Central memory CD4-positive, alpha-beta T cell (primary cell): ENCODE data around the gene ITFG2.
"Not testable (repeated sequence)": the region's sequence is repeated elsewhere in the genome, so short reads cannot be mapped to it uniquely, and the experiment has no call there.

Source experiments
- DNase-seq: peaks from one replicate; pipeline ENCODE4 v3.0.0; 2022
- total RNA-seq, 3 experiments: gene quantifications; one replicate each; lab custom pipeline; 2026; lab: John Stamatoyannopoulos, UW

The ITFG2 gene
- 26.6 to 57.1 (median 43.4) reads per million in 3 experiments for total RNA-seq

- peak; percentile 96 for DNase-seq
Measured at GRCh38 chr12:2812290-2813213, at the start of gene ITFG2. TSS of gene ITFG2 (plus strand) at chr12:2812668. CDS start at chr12:2812761, 93 bp downstream.

- no peak for DNase-seq
Measured at GRCh38 chr12:2764398-2764797, 48.1 kb upstream of the ITFG2 start.

DNA sequence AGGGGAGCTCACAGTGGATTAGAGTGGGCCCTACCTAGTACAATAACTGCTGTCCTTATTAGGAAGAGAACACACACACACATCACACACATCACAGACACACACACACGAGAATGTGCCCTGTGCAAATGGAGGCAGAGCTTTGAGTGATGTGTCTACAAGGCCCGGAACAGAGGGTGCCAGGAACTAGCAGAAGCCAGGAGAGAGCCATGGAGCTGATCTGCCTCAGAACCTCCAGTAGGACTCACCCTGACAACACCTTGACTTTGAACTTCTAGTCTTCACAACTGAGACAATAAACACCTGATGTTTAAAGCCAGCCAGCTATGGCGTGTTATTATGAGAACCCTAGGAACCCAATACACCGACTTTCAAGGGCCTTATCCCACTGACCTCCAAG lies 47.4 kb upstream of the ITFG2 start:
- DNase-seq: no peak

GRCh38 chr12:2765608-2766007 lies 46.9 kb upstream of the ITFG2 start:
- DNase-seq: no peak

DNA sequence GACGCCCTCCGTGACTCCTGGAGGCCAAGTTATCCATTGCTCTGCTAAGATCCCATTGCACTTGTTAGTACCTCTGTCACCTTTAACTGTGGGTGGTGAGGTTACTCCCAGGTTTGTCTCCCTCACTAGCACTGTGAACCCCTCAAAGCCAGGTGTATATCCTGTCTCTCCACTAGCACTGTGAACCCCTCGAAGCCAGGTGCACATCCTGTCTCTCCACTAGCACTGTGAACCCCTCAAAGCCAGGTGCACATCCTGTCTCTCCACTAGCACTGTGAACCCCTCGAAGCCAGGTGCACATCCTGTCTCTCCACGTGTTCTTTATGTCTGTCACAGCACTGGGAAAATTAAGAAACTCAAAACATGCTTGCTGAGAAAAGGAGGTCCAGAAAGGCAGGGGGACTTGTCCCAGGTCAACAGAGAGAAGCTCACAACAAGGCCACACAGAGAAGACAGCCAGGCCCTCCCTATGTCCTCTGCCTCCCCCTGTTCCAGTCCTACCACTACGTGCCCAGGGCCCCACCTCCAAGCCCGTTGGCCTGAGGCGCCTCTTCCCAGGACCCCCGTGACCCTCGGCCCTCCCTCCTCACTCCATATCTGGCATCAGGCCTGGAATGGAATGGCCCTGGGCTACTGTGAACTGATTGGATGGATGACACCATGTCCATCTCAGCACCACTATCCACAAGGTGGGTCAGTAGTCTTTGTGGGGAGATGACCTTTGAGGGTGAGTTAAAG lies 44.1 kb upstream of the ITFG2 start:
- DNase-seq: no peak

DNA sequence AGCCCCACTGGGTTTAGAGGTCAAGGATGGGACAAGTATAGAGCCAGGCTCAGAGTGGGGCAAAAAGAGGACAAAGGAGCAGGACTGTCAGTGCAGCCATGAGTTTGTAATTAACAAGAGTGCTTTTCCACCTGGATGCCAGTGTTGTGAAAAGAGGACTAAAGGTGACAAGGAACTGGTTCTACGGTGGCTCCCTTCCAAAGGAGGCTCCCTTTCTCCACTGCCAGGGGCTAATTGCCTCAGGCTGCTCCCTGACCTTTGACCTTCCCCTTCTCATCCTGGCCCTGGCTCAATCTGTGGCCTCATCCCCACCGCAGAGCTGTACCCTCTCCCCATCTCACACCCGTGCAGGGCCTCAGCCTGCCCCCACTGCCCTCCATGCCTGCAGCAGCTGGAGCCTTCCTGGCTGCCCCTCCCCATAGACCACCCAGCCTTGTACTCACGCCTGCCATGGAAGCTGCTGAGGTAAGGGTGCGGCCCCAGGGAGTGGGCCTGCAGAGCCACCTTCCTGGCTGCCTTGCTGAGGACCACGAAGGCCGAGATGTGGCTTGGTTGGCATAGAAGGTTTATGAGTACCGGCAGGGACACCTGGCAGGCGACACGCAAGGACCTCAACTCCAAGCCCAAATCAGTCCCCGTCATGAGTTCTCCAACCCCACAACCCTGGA lies 42.5 kb upstream of the ITFG2 start:
- no peak for DNase-seq

- DNase-seq: not testable (repeated sequence)
Measured at GRCh38 chr12:2770544-2770943, 41.9 kb upstream of the ITFG2 start.

- no peak for DNase-seq
Measured at GRCh38 chr12:2772370-2772769, 40.1 kb upstream of the ITFG2 start.

DNA sequence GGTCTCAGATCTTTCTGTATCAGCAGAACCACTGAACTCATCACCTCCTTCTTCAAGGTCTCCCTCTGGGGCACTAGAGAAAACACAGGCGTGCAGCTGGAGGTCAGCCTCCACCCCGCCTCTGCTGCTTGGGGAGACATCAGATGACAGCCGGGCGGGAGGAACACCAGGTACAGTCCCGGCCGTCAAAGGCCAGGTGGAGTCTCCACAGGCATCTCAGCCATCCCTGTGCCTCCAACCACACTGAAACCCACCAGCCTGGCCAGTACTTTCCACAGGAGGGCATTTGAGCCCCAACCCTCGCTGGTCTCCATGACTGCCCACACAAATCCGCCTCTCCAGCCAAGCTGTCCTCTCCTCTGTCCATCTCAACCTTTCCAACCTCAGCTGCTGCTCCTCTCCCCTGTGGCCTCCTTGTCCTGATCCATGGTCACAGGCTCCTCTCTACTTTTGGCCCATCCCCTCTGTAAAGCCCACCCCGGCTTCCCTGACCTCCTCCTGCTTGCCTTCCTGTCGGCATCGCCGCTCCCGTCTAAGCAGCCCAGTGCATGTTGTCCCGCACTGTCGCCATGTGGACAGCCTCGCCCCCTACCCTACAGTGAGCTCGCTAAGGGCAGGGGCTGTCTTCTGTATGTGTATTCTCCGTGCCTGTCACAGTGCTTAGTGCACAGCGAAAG lies 39.1 kb upstream of the ITFG2 start:
- DNase-seq: no peak

DNA sequence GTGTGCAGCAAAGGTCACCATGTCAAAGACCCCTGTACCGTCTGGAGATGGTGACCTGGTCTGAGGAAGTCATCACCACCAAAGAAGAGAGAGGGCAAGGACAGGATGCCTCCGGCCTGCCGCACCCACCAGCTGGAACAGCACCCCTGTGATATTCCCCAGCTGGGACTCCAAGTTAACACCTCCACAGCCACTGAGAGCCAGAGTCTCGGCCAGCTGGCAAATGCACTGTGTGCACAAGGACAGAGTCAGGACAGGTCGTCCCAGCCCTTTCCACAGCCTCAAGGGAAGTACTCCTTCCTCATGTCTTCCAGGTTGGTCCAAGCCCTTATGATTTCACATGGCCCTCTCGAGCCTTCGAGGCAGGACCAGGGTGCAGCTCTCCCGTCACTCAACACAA lies 37.0 kb upstream of the ITFG2 start:
- DNase-seq: no peak

DNA sequence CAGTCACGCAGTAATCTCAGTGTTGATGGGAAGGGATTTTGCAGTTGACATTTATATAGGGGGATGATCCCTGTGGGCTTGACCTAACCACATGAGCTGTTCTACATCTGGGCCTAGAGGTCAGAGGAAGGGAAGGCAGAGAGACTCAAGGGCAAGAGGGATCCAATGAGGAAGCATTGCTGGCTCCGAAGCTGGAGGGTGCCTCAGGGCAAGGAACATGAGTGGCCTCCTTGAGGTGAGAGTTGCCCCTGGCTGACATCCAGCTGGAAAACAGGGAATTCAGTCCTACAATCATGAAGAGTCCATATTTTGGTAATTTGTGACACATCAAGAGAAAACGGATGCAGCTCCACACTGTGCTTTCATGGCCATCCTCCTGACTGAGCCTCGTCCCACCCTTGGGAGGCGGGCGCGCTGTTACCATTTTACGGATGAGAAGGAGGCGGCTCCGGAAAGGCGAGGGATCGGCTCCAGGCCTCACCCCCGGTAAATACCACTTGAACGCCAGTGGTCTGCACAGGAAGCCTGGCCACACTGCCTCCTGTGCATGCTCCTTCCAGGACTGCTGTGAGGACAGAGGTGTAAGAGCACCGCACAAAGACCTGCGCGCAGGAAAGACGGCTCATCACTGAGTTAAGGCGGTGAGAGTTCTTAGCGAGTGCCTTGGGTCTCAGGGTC lies 36.2 kb upstream of the ITFG2 start:
- no peak for DNase-seq

DNA sequence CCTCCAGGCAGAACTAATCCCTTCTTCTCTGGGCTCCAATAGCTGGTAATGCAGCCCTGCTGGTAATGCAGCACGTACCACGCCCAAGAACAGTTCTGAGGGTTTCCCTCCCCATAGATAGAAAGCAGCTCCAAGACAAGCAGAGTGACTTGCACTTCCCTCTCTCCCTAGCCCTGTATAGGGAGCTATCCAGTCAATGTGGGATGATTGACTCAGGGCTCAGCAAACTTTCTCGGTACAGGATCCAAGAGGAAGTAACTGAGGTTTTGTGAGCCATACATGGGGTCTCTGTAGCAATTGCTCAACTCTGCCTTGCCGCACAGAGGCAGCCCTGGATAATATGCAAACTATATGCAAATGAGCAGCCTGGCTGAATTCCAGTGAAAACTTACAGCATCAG lies 33.2 kb upstream of the ITFG2 start:
- no peak for DNase-seq

DNA sequence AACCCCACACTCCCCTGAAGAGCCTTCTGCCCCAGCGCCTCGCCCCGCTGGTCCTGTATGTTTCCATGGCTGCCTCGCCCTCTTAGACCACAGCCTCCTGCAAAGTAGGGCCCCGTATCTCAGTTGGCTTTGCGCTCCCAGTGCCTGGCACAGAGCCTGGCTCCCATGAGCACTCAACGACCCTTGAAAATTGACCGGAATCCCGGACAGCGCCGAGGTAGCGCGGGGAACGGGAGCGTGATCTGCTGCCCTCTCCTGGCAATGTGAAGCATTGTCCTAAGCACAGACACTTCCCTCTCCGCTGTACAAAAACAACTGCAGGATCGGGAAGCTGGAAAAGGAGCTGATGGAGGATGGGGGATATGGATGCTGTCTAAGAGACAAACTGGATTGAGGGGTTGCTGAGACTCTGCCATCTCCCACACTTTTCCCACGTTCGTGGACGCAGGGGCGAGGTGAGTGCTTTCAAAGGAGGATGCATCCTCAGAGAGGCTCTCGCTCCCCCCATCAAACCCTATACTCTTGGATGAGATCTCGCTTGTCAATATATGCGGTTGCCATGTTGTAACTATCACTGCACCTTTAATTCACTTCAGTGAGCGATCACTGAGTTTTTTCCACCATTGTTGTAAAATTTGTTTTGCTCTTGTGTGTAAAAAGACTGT lies 28.4 kb upstream of the ITFG2 start:
- DNase-seq: peak; percentile 36

DNA sequence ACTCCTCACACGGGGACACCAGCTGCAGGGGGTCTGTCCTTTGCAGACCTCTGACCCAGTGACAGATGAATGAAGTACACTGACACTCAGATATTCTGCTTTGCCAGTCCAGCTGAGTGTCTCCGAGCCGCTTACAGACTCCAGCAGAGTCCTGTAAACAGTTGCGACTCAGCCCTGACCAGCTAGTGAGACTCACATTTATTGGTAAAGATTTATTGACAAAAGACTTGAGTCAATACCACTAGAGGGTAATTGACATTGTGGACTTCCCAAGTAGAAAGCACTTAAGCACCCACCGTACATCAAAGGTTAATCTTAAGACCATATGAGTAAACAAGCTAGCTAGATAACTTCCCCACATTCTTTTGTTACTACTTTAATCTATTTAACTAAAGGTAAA lies 27.5 kb upstream of the ITFG2 start:
- no peak for DNase-seq

DNA sequence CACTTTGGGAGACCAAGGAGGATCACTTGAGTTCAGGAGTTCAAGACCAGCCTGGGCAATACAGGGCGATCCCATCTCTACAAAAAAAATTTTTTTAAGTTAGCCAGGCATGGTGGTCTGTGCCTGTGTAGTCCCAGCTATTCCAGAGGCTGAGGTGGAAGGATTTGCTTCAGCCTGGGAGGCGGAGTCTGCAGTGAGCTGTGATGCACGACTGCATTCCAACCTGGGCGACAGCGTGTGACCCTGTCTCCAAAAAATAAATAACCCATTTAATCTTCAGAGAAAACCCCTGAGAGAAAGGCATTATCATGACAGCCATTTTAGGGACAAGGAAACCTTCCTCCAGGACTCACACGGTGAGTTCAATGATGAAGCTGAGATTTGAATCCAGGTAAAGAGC lies 21.4 kb upstream of the ITFG2 start:
- no peak for DNase-seq

DNA sequence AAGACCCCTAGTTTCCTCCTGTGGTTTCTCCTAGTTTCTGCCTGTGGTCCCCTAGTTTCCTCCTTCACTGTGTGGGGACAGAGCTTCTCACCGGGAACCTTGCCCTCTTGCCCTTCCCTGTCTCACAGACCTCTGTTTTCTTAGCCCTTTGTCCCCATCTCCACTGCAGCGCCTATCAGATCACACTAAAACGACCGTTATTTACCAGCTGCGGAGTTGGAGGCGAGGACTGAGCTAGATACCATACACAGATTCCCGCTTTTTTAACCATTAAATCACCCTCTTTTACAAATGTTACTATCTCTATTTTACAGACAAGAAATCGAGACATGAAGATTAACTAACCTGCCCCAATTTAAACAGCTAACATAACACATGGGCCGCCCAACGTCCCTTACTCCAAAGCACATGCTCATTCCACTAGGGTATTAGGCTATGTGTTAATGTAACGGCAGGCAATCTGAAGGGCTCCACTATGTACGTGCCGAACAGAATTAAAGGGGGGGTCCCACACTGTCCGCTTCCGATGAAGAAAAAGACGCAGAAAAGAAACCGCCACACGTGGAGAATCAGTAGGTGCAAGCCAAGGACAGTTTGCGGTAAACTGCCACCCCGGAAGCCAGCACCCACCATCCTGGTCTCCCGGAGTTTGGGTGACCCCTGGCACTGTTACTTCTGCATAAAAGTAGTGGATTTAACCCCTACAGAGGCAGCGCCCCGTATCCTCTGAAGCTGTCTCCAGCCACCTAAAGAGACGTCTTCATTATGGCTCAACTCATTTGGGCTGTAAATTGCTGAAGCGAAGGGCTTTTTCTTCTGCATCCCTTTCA lies 19.6 kb upstream of the ITFG2 start:
- no peak for DNase-seq

DNA sequence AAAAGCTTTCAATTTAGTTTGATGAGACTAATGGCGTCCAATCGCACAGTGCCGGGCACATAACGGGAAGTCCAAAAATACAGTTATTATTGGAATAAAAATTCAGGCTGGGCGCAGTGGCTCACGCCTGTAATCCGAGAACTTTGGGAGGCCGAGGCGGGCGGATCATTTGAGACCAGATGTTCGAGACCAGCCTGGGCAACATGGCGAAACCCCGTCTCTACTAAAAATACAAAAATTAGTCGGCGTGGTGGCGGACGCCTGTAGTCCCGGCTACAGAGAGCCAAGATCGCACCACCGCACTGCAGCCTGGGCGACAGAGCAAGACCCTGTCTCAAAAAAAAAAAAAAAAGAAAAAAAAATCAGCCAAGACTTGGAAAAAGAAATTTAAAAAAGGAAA lies 18.9 kb upstream of the ITFG2 start:
- no peak for DNase-seq

DNA sequence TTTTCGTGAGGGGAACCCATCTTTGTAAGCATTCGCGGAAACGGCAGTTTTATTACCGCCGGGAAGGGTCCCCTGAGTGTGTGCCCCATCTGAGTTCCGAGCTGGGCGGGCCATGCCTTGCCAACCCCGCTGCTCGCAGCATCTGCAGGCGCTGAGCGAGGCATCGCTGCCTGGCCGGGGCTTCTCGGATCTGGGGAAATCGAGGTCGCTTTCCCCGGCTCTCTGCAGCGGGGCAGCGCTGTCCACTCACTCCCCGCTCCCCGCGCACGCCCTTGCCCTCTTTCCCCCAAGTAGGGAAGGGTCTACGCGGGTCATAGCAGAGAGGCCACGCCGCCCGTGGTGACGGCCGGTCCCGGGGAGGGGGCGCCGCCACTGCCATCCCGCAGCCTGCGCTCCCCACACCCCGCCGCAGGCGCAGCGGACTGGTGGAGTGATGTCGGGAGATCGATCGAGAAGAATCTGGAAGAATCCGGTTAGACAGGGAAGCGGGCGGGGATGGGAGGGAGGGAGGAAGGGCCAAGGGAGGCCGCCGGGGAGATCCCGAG lies 18.2 kb upstream of the ITFG2 start:
- peak; percentile 21 for DNase-seq

DNA sequence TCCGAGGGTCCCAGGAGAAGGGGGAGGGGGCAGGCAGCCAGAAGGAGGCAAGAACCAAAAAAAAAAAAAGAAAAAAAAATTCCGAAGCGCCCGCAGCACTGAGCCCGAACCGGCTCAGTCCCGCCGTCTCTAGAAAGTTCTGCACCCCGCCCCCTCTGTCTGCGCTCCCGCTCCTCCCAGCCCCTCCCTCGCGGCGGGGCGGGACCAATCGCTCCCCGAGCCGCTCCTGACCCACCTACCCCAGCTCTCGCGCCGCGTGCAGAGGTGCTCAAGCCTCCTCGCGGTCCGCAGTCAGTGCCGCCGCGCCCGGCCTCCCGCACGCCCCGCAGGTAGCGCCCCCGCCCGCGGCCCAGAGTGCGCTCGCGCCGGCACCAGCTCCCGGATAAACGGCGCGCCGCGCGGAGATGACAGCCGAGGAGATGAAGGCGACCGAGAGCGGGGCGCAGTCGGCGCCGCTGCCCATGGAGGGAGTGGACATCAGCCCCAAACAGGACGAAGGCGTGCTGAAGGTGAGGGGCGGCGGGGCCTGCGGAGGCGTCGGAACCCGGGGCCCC lies 17.7 kb upstream of the ITFG2 start, which contains the start of gene FKBP4:
Gene FKBP4, plus strand, starts transcription at position 235 of the 554 bp plus-strand sequence. Its CDS starts 170 bp downstream, at position 405.
- peak; percentile 83 for DNase-seq
